ENCODE data around the gene FBXO17. TPM values are rescaled to one million over a fixed set of nuclear protein-coding genes. Genes with fewer than 3 reads are reported as not detected.

The FBXO17 gene
- total and polyA plus RNA-seq, 12 donors: 1.00 to 3.2 (median 2.2) TPM

DNA sequence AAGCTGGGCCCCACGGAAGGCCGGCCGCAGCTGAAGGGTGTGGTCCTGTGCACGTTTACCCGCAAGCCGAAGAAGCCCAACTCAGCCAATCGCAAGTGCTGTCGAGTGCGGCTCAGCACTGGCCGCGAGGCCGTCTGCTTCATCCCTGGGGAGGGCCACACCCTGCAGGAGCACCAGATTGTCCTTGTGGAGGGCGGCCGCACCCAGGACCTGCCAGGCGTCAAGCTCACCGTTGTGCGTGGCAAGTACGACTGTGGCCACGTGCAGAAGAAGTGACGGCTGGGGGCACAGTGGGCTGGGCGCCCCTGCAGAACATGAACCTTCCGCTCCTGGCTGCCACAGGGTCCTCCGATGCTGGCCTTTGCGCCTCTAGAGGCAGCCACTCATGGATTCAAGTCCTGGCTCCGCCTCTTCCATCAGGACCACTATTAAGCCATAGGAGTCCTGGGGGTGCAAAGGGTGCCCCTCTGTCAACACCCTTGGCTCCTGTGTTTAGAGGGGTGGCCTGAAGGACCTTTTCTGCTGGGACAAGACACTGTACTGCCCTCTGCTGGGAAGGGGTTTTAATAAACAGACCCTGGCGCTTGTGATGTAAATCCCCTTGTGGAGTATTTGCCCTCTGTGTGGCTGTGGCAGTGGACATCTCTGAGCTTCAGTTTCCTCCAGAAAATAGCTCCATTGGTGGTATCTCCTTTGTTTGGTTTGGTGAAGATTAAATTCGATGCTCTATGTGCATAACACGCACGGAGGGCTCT is 42.9 kb downstream of the FBXO17 start:
- H3K27ac ChIP-seq: no peak overlapping the region
- peaks cover 0 to 10% (median 0%) of the 10 kb centered on the region in 11 donors for H3K9me3 ChIP-seq
- no peak overlapping the region for H3K4me3 ChIP-seq
- TF ChIP-seq CTCF (IDR thresholded peaks at IDR 0.05): peak in 7 of 9 donors; percentile 17 to 48 (median 42)
- H3K36me3 ChIP-seq: peaks cover 0 to 25% (median 3%) of the 10 kb centered on the region in 9 donors
- intact Hi-C loops (cut with DNase I): loop anchor here in 5 of 10 donors (5.0 to 10.0 kb wide), 9 partner anchors 198 to 530 kb away; partner anchors contain the start of genes FAM98C (in 3 of the 5) and ACTN4 (in 1 of the 5)
- WGBS, 2 donors: 91 to 93% methylated on average over 29 of the region's 29 CpGs
- no peak for ATAC-seq
- H3K27me3 ChIP-seq: no peaks in the 10 kb centered on the region
- DNase-seq: no peak
- H3K4me1 ChIP-seq: peaks cover 9 to 45% (median 30%) of the 10 kb centered on the region in 9 donors

DNA sequence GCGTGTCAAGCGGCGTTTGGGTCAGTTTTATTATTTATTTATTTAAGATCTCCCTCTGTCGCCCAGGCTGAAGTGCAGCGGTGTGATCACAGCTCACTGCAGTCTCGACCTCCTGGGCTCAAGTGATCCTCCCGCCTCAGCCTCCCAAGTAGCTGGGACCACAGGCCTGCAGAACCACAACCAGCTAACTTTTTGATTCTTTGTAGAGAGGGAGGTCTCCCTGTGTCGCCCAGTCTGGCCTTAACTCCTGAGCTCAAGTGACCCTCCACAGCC is 44.1 kb downstream of the FBXO17 start:
- H3K4me1 ChIP-seq: peaks cover 9 to 45% (median 30%) of the 10 kb centered on the region in 9 donors
- H3K27me3 ChIP-seq: no peaks in the 10 kb centered on the region
- no peak for ATAC-seq
- DNase-seq: no peak
- peak overlapping the region; percentile 64 to 93 (median 74) for H3K4me3 ChIP-seq
- H3K9me3 ChIP-seq: peaks cover 0 to 10% (median 0%) of the 10 kb centered on the region in 11 donors
- peaks cover 0 to 25% (median 3%) of the 10 kb centered on the region in 9 donors for H3K36me3 ChIP-seq
- 30 to 33% methylated on average over 8 of the region's 8 CpGs for WGBS, 2 donors
- intact Hi-C loops (cut with DNase I): loop anchor here in 5 of 10 donors (2.0 to 10.0 kb wide), 10 partner anchors 197 to 529 kb away; partner anchors contain the start of genes FAM98C (in 4 of the 5) and ACTN4 (in 1 of the 5)
- peak overlapping the region in 9 of 10 donors; percentile 77 to 94 (median 88) for H3K27ac ChIP-seq
- no peak for TF ChIP-seq CTCF (IDR thresholded peaks at IDR 0.05)

DNA sequence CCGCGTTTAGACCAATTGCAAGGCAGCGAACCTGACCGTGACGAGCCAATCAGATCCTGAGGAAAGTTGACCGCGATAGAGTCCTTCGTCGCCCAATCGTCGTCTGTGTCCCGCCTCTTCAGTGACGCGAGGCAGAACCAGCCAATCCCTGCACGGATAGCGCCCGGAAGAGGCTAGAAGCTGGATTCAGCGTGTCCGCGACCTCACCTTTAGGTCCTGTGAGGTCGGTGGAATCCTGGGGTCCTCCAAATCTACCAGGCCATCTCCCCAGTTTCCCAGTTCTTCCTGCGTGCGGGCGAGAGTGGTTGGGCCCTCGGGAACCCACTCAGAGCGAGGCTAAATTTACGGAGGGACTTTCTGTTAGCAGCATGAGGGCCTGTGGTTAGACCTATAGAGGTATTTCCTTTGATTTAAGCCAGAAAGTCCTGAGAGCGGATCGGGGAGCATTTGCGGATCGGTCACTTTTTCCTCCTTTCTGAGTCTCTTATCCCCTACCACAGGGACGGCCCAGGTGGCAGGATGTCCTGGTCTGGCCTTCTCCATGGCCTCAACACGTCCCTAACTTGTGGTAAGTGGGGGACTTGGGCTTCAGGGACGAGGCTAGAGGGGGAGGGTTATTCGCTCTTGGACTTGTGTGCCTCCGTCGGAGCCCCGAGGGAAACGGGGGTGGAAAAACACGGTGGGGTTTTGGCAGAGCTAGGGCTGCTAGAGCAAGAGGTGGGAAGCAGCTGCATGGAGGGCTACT is 44.6 kb downstream of the FBXO17 start, which contains the start of gene MRPS12:
TSS of gene MRPS12 (plus strand) at position 169 of the 745 bp plus-strand sequence. CDS start at position 520, 351 bp downstream.
- no peaks in the 10 kb centered on the region for H3K27me3 ChIP-seq
- H3K4me3 ChIP-seq: peak within 1 kb of the TSS; percentile 64 to 93 (median 74)
- DNase-seq (peak; percentile 97 to 99), ATAC-seq (peak; percentile 95 to 99 (median 98))
- intact Hi-C loops (cut with DNase I): loop anchor here in 6 of 10 donors (1.0 to 10.0 kb wide), 12 partner anchors 82 to 529 kb away; partner anchors contain the start of genes FAM98C (in 4 of the 6), ACTN4 (in 1 of the 6), EIF3K (in 1 of the 6) and HNRNPL (in 1 of the 6)
- TF ChIP-seq CTCF (IDR thresholded peaks at IDR 0.05): no peak
- H3K9me3 ChIP-seq: peaks cover 0 to 10% (median 0%) of the 10 kb centered on the region in 11 donors
- H3K36me3 ChIP-seq: peaks cover 0 to 26% (median 3%) of the 10 kb centered on the region in 9 donors
- peak within 1 kb of the TSS; percentile 74 to 94 (median 88) for H3K27ac ChIP-seq
- 1% methylated on average over 40 of the region's 40 CpGs for WGBS, 2 donors
- H3K4me1 ChIP-seq: peaks cover 9 to 45% (median 30%) of the 10 kb centered on the region in 9 donors

Data from heart right ventricle (tissue), 16 donors.